Parathyroid adenoma (tissue), 2 donors: ENCODE data around the gene SDR42E1.

Experiments used
- H2AFZ ChIP-seq: fragments of 300-600 bp; sonication (generic); one replicate; pipeline ENCODE4 v1.7.0; 2017; ENCODE audit warnings: antibody characterized with exemption, mild to moderate bottlenecking
- H3K27ac ChIP-seq: fragments of 300-600 bp; sonication (generic); one replicate; pipeline ENCODE4 v1.7.0; 2017
- H3K27me3 ChIP-seq: fragments of 300-600 bp; sonication (generic); one replicate; pipeline ENCODE4 v1.7.0; 2017; ENCODE audit warnings: low read length; ENCODE audit not compliant: control insufficient read depth, insufficient read depth
- H3K36me3 ChIP-seq: fragments of 300-600 bp; sonication (generic); one replicate; pipeline ENCODE4 v1.7.0; 2017; ENCODE audit warnings: low read length; ENCODE audit not compliant: control insufficient read depth, insufficient read depth
- H3K4me1 ChIP-seq: fragments of 300-600 bp; sonication (generic); one replicate; pipeline ENCODE4 v1.7.0; 2017; ENCODE audit warnings: control low read depth
- H3K4me2 ChIP-seq: fragments of 300-600 bp; sonication (generic); one replicate; pipeline ENCODE4 v1.7.0; 2017; ENCODE audit warnings: low read length
- H3K4me3 ChIP-seq: fragments of 300-600 bp; sonication (generic); one replicate; pipeline ENCODE4 v1.7.0; 2017; ENCODE audit warnings: low read depth, low read length
- H3K79me2 ChIP-seq: fragments of 300-600 bp; sonication (generic); one replicate; pipeline ENCODE4 v1.7.0; 2017; ENCODE audit warnings: control low read depth
- H3K9ac ChIP-seq: fragments of 300-600 bp; sonication (generic); one replicate; pipeline ENCODE4 v1.7.0; 2017; ENCODE audit warnings: mild to moderate bottlenecking
- H3K9me3 ChIP-seq: fragments of 300-600 bp; sonication (generic); one replicate; pipeline ENCODE4 v1.7.0; 2017; ENCODE audit warnings: low read length; ENCODE audit not compliant: control insufficient read depth
- TF ChIP-seq, protein P1 (sequence below): fragments of 300-600 bp; sonication (generic); IDR thresholded peaks from one replicate; pipeline ENCODE4 v1.7.0; 2017; ENCODE audit warnings: antibody characterized with exemption, mild to moderate bottlenecking
- donor health status: primary hyperparathyroidism.

The SDR42E1 gene, protein sequence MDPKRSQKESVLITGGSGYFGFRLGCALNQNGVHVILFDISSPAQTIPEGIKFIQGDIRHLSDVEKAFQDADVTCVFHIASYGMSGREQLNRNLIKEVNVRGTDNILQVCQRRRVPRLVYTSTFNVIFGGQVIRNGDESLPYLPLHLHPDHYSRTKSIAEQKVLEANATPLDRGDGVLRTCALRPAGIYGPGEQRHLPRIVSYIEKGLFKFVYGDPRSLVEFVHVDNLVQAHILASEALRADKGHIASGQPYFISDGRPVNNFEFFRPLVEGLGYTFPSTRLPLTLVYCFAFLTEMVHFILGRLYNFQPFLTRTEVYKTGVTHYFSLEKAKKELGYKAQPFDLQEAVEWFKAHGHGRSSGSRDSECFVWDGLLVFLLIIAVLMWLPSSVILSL

DNA sequence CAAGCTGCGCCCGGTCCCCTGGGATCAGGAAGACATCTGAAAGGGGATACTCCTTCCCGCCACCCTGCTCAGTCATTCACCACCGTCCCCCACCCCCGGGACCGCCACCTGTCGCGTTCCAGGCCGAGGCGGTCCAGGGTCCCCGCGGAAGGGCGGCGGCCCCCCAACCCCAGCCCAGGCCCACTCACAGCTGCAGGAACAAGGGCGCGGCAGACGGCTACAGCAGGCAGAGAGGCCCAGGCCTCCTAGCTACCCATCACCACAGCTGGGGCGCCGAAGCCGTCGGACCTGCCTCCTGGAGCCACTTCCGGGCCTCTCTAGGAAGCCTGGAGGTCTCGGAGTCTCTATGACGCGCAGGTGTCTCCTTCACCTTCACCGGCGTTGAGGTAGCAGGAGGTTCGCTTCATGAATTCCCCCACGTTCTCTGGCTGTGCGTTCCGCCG is at the start of gene SDR42E1:
TSS of gene SDR42E1 (minus strand) at position 272 of the 443 bp plus-strand sequence. CDS start 10,612 bp downstream, outside the sequence.
- H3K4me2 ChIP-seq: peak within 1 kb of the TSS; percentile 51
- H3K79me2 ChIP-seq: no peaks in the 10 kb centered on the region
- peak within 1 kb of the TSS; percentile 48 for H3K4me3 ChIP-seq
- TF ChIP-seq, protein P1, sequence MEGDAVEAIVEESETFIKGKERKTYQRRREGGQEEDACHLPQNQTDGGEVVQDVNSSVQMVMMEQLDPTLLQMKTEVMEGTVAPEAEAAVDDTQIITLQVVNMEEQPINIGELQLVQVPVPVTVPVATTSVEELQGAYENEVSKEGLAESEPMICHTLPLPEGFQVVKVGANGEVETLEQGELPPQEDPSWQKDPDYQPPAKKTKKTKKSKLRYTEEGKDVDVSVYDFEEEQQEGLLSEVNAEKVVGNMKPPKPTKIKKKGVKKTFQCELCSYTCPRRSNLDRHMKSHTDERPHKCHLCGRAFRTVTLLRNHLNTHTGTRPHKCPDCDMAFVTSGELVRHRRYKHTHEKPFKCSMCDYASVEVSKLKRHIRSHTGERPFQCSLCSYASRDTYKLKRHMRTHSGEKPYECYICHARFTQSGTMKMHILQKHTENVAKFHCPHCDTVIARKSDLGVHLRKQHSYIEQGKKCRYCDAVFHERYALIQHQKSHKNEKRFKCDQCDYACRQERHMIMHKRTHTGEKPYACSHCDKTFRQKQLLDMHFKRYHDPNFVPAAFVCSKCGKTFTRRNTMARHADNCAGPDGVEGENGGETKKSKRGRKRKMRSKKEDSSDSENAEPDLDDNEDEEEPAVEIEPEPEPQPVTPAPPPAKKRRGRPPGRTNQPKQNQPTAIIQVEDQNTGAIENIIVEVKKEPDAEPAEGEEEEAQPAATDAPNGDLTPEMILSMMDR: no peak
- no peaks in the 10 kb centered on the region for H3K36me3 ChIP-seq
- peaks cover 2% of the 10 kb centered on the region for H3K4me1 ChIP-seq
- H3K27ac ChIP-seq: no peak within 1 kb of the TSS
- H3K9me3 ChIP-seq: no peaks in the 10 kb centered on the region
- H3K27me3 ChIP-seq: no peaks in the 10 kb centered on the region
- H2AFZ ChIP-seq: peak within 1 kb of the TSS; percentile 84
- H3K9ac ChIP-seq: no peak within 1 kb of the TSS

DNA sequence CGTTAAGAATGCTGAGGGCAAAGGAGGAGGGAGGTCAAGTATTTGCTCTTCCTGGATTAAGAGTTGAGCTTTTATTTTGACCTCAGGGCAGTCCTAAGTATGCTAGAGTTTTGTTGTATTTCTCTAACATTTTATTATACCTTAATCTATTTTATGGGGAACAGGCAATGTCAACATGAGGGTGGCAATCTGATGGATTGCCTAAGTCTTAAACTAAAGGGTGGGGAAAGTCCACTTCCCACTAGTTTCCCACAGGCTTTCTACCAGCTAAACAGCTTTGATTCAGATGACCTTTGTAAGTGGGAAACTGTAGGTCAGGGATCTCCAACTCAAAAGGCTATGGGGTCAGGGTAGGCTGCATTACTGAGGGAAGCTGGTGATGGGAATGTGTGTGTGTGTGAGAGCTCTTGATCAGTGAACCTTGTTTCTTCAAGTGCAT is 48.7 kb upstream of the SDR42E1 start:
- H3K4me1 ChIP-seq: no peaks in the 10 kb centered on the region

DNA sequence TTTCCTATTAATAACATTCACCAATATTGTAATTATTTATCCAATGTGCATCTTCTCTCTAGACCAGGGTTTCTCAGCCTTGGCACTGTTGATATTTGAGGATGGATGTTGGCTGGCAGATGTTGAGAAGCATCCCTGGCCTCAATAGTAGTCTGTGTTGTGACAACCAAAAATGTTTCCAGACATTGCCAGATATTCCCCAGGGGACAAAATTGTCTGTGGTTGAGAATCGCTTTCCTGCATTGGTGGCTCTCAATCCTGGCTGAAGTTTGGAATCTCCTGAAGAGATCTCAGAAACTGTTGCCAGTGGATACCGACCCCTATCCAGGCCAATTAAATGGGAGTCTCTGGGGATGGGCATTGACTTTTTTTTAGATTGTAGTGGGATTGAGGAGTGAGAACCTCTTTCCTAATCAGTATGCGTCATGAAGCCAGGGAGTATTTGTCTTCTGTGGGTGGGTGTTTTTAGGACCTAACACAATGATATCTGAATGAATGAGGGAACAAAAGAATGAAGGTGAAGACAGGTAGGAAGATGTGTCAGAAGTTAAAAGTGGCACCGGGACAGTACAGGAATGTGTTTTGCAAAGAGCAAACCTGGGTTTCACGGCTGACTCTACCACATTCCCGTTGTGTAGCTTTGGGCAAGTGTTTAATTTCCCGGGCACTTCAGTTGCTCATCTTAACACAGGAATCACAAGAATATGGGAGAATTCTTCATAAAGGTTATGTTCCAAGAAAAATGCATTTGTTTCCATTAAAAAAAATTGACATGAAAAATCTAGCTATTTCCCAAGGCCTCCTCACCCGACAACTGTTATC is 48.1 kb upstream of the SDR42E1 start:
- no peaks in the 10 kb centered on the region for H3K36me3 ChIP-seq
- H3K27ac ChIP-seq: no peak overlapping the region
- H3K4me1 ChIP-seq: no peaks in the 10 kb centered on the region
- no peak overlapping the region for H3K9ac ChIP-seq
- no peaks in the 10 kb centered on the region for H3K9me3 ChIP-seq
- no peaks in the 10 kb centered on the region for H3K79me2 ChIP-seq
- H2AFZ ChIP-seq: no peak overlapping the region
- no peaks in the 10 kb centered on the region for H3K27me3 ChIP-seq
- TF ChIP-seq, protein P1: no peak
- H3K4me2 ChIP-seq: no peak overlapping the region
- no peak overlapping the region for H3K4me3 ChIP-seq

More for the DNA sequence above, 48.7 kb upstream of the SDR42E1 start:
- H3K27ac ChIP-seq: no peak overlapping the region
- H3K9me3 ChIP-seq: no peaks in the 10 kb centered on the region
- TF ChIP-seq, protein P1: no peak
- no peak overlapping the region for H3K4me2 ChIP-seq
- H3K36me3 ChIP-seq: no peaks in the 10 kb centered on the region
- no peaks in the 10 kb centered on the region for H3K79me2 ChIP-seq
- H3K4me3 ChIP-seq: no peak overlapping the region
- H2AFZ ChIP-seq: no peak overlapping the region
- no peaks in the 10 kb centered on the region for H3K27me3 ChIP-seq
- no peak overlapping the region for H3K9ac ChIP-seq

DNA sequence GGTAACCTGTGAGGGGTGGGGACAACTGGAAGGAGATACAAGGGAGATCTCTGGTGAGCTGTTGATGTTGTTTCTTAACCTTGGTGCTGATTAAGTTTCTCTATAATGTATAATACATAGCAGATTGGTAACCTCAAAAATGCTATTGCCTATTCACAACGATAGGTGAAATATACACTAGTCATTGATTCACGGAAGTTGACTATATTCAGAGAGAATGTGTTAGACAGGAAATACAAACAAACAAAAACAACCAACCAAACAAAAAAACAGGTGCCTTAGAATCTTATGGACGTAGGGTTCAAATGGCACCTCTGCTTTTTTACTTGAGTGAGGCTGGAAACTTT is 45.3 kb upstream of the SDR42E1 start:
- TF ChIP-seq, protein P1: no peak
- Histone ChIP-seq H3K4me1 (no peaks in the 10 kb centered on the region), H2AFZ (no peak overlapping the region), H3K4me2 (no peak overlapping the region), H3K4me3 (no peak overlapping the region), H3K36me3 (no peaks in the 10 kb centered on the region), H3K9ac (no peak overlapping the region), H3K27me3 (no peaks in the 10 kb centered on the region), H3K27ac (no peak overlapping the region), H3K9me3 (no peaks in the 10 kb centered on the region), H3K79me2 (no peaks in the 10 kb centered on the region)
